Endothelial cell of umbilical vein (primary cell): Measurements from ENCODE around the gene JARID2. TPM values are rescaled to one million over a fixed set of nuclear protein-coding genes. Genes with fewer than 3 reads are reported as not detected.

ENCODE experiments used
- BruUV-seq: library from RNA; stranded (reverse); fragments of 400-500 nt; replicated peaks from 2 replicates; lab custom pipeline; 2021; lab: Mats Ljungman, UMichigan
- CTCF ChIA-PET: fragments of 300-600, 350-600 bp; sonication (Branson Sonifier 250); formaldehyde crosslinking; loops from one replicate; lab custom pipeline; 2021; ENCODE audit warnings: antibody characterized with exemption, inconsistent platforms; lab: Charles Lee
- POLR2A ChIA-PET: fragments of 300-600, 350-600 bp; sonication (Branson Sonifier 250); formaldehyde crosslinking; loops from one replicate; lab custom pipeline; 2021; ENCODE audit warnings: antibody characterized with exemption, inconsistent platforms; lab: Charles Lee
- DNase-seq: peaks from one replicate; pipeline ENCODE4 v3.0.0-alpha.2; 2011; ENCODE audit warnings: low read depth, low spot score
- FAIRE-seq: peaks from 2 replicates; lab custom pipeline; 2011; peaks lifted over from hg19 to GRCh38; lab: Jason Lieb, UNC
- H2AFZ ChIP-seq: 2 replicates; pipeline ENCODE4 v1.6.0; 2012; ENCODE audit warnings: low read depth, low read length, control low read depth, inconsistent platforms
- H3K27ac ChIP-seq: 2 replicates; pipeline ENCODE4 v1.5.1; 2011; ENCODE audit warnings: low read depth, mild to moderate bottlenecking, control low read depth, low read length, moderate library complexity; ENCODE audit not compliant: insufficient read depth
- H3K27me3 ChIP-seq, 2 experiments: 2 replicates each; pipeline versions ENCODE4 v1.6.0 to v1.6.1; 2011; ENCODE audit warnings: low read length in 2 of 2, mixed read lengths in 1 of 2; ENCODE audit not compliant: control insufficient read depth in 2 of 2, insufficient read depth in 2 of 2
- H3K36me3 ChIP-seq, 2 experiments: 2 replicates in 1 of 2; 3 replicates in 1 of 2; pipeline ENCODE4 v1.5.1; 2011; ENCODE audit warnings: low read length in 2 of 2, mild to moderate bottlenecking in 1 of 2, moderate library complexity in 1 of 2; ENCODE audit not compliant: control insufficient read depth in 2 of 2, insufficient read depth in 2 of 2; ENCODE audit errors: extremely low read depth in 1 of 2
- H3K4me1 ChIP-seq: 3 replicates; pipeline ENCODE4 v1.5.1; 2011; ENCODE audit warnings: mild to moderate bottlenecking, low read length; ENCODE audit not compliant: control insufficient read depth, insufficient read depth; ENCODE audit errors: extremely low read depth
- H3K4me2 ChIP-seq: 2 replicates; pipeline ENCODE4 v1.6.1; 2011; ENCODE audit warnings: low read length, control low read depth, mixed read lengths; ENCODE audit not compliant: insufficient read depth
- H3K4me3 ChIP-seq, 3 experiments: fragments of 200-600 bp in 1 of 3; sonication (generic), shearing (Covaris generic) in 1 of 3; replicated peaks in 1 of 3; 2 replicates each; pipeline ENCODE4 v1.5.1; 2011 to 2016; ENCODE audit warnings: control low read depth in 3 of 3, low read length in 3 of 3, mild to moderate bottlenecking in 2 of 3, inconsistent platforms in 1 of 3, low read depth in 1 of 3, moderate library complexity in 1 of 3; ENCODE audit not compliant: insufficient read depth in 1 of 3
- H3K79me2 ChIP-seq: 2 replicates; pipeline ENCODE4 v1.6.0; 2012; ENCODE audit warnings: low read length, inconsistent platforms; ENCODE audit not compliant: control insufficient read depth, insufficient read depth
- H3K9ac ChIP-seq: replicated peaks from 2 replicates; pipeline ENCODE3; 2011; ENCODE audit warnings: low read length, control low read depth; ENCODE audit not compliant: insufficient read depth; ENCODE audit errors: extremely low read depth
- H3K9me1 ChIP-seq: replicated peaks from 3 replicates; pipeline ENCODE4 v1.6.0; 2011; ENCODE audit warnings: mild to moderate bottlenecking, low read length; ENCODE audit not compliant: control insufficient read depth, insufficient read depth; ENCODE audit errors: extremely low read depth
- H3K9me3 ChIP-seq: replicated peaks from 2 replicates; pipeline ENCODE4 v1.5.1; 2012; ENCODE audit warnings: low read length, inconsistent platforms; ENCODE audit not compliant: control insufficient read depth, insufficient read depth
- H4K20me1 ChIP-seq: replicated peaks from 2 replicates; pipeline ENCODE3; 2011; ENCODE audit warnings: mild to moderate bottlenecking, low read length; ENCODE audit not compliant: control insufficient read depth, insufficient read depth; ENCODE audit errors: extremely low read depth
- CTCF ChIP-seq, 2 donors: IDR thresholded peaks; 1 replicate in 1 of 2; 2 replicates in 1 of 2; pipeline ENCODE4 v1.5.1; 2011; ENCODE audit warnings: low read length in 2 of 2, mild to moderate bottlenecking in 2 of 2, moderate library complexity in 2 of 2, control low read depth in 1 of 2, inconsistent platforms in 1 of 2, low read depth in 1 of 2; ENCODE audit not compliant: insufficient read depth in 1 of 2; ENCODE audit errors: extremely low read depth in 1 of 2
- EZH2 ChIP-seq: IDR thresholded peaks from 2 replicates; pipeline ENCODE4 v1.6.1; 2012; ENCODE audit warnings: borderline replicate concordance, low read depth, mild to moderate bottlenecking, moderate library complexity, low read length, inconsistent platforms; ENCODE audit not compliant: severe bottlenecking
- FOS ChIP-seq: IDR thresholded peaks from 2 replicates; pipeline ENCODE4 v1.6.1; 2011; ENCODE audit warnings: mild to moderate bottlenecking, low read length, moderate library complexity, borderline replicate concordance; ENCODE audit not compliant: insufficient read depth
- GATA2 ChIP-seq: IDR thresholded peaks from 2 replicates; pipeline ENCODE4 v1.7.0; 2011; ENCODE audit warnings: low read depth, mild to moderate bottlenecking, moderate library complexity, mixed read lengths, low read length; ENCODE audit not compliant: insufficient read length, insufficient read depth
- JUN ChIP-seq: IDR thresholded peaks from 2 replicates; pipeline ENCODE4 v1.6.1; 2011; ENCODE audit warnings: borderline replicate concordance, low read depth; ENCODE audit not compliant: insufficient read length, insufficient read depth
- MAX ChIP-seq: IDR thresholded peaks from 2 replicates; pipeline ENCODE4 v1.6.1; 2011; ENCODE audit not compliant: insufficient read depth, insufficient read length
- MYC ChIP-seq: IDR thresholded peaks from one replicate; pipeline ENCODE4 v1.6.1; 2011; ENCODE audit warnings: mild to moderate bottlenecking, low read depth, low read length
- POLR2A ChIP-seq: IDR thresholded peaks from 2 replicates; pipeline ENCODE4 v1.6.1; 2012; ENCODE audit warnings: low read depth, mild to moderate bottlenecking, control low read depth, low read length
- POLR2AphosphoS5 ChIP-seq: IDR thresholded peaks from 2 replicates; pipeline ENCODE4 v1.6.1; 2012; ENCODE audit warnings: low read depth, mild to moderate bottlenecking, control low read depth, low read length, moderate library complexity; ENCODE audit not compliant: insufficient read depth
- dilution Hi-C: fragments of 300-500 bp; cut with MboI; formaldehyde crosslinking; loops from one replicate; pipeline ENCODE4 v1.15.0; 2019; ENCODE audit warnings: low sequenced_read_pairs; ENCODE audit not compliant: extremely low pct_ligation_motif_present
- intact Hi-C: fragments of 100-400 bp; cut with micrococcal nuclease; formaldehyde crosslinking; loops from one replicate; pipeline ENCODE4 v1.10.0; 2022
- polyA plus RNA-seq, 4 experiments: library from polyadenylated mRNA; depleted of rRNA in 3 of 4; stranded (reverse) in 3 of 4; unstranded in 1 of 4; fragments of >200 nt; gene quantifications; 2 replicates each; pipeline versions ENCODE4 v1.2.1 to v1.2.3, GENCODE V29; 2011 to 2012; ENCODE audit warnings: missing spikeins in 1 of 4
- total RNA-seq: library from RNA; stranded (reverse); gene quantifications from 2 replicates; pipeline ENCODE4 v1.2.3, GENCODE V29; 2021

Gene JARID2
- total and polyA plus RNA-seq, 2 donors (not counting 3 experiments of a cell fraction or from before 2014, with no cell fraction given), result 2.9 to 10.6 TPM

- H3K4me3 ChIP-seq, result no peak overlapping the region
- CTCF ChIA-PET, result interaction anchor here (1.7 kb wide), 1 partner anchor 98 kb away, joined by 4 read pairs; no protein-coding TSS in a partner anchor
- H3K27ac ChIP-seq, result no peak overlapping the region
- H3K79me2 ChIP-seq, result peaks cover 3% of the 10 kb centered on the region
- H3K9me1 ChIP-seq, result peaks cover 3% of the 10 kb centered on the region
- H3K27me3 ChIP-seq, result no peaks in the 10 kb centered on the region
- no peak overlapping the region for H3K4me2 ChIP-seq
- intact Hi-C loops, result no loop called here
- H2AFZ ChIP-seq, result no peak overlapping the region
- TF ChIP-seq GATA2 (no peak), JUN (no peak), EZH2 (no peak), MAX (no peak), POLR2A (no peak), MYC (no peak), FOS (no peak), POLR2AphosphoS5 (no peak), CTCF (IDR thresholded peaks at IDR 0.05; ENCODE audit: extremely low read depth in 1 of 2, insufficient read depth in 1 of 2, low read depth in 1 of 2, low read length in 2 of 2) (no peak)
- H3K9ac ChIP-seq, result no peak overlapping the region
- no peak for FAIRE-seq
- POLR2A ChIA-PET, result no interaction called here
- DNase-seq, result no peak
- no TSS peak for BruUV-seq
- dilution Hi-C loops, result no loop called here
- H3K4me1 ChIP-seq, result peaks cover 7% of the 10 kb centered on the region
- H3K9me3 ChIP-seq, result no peaks in the 10 kb centered on the region
- no peaks in the 10 kb centered on the region for H4K20me1 ChIP-seq
- H3K36me3 ChIP-seq, result no peaks in the 10 kb centered on the region
These were observed 44.3 kb downstream of the JARID2 start for GRCh38 chr6:15290067-15290680.
